SH-SY5Y (cell line): ENCODE data around the gene KCNQ5.

Experiments used
- GATA2 ChIP-seq: IDR thresholded peaks from 2 replicates; pipeline ENCODE4 v1.6.1; 2011; ENCODE audit warnings: mild to moderate bottlenecking, low read depth, low read length
- GATA3 ChIP-seq: IDR thresholded peaks from 2 replicates; pipeline ENCODE4 v1.6.1; 2011; ENCODE audit warnings: low read depth, mild to moderate bottlenecking, low read length, moderate library complexity

GRCh38 chr6:72864799-72865198 lies 242.9 kb downstream of the KCNQ5 start:
- no peak for TF ChIP-seq GATA3
- no peak for TF ChIP-seq GATA2
